OCI-M2 (cell line): ENCODE measurements around the gene FLNB.
"Not testable (repeated sequence)": the region's sequence is repeated elsewhere in the genome, so short reads cannot be mapped to it uniquely, and the experiment has no call there.

Experiments used
- DNase-seq: peaks from one replicate; lab custom pipeline; 2025; ENCODE audit not compliant: unreplicated experiment; lab: John Stamatoyannopoulos, UW

FLNB gene

GRCh38 chr3:57981483-57982087 lies 26.6 kb upstream of the FLNB start:
- no peak for DNase-seq

- DNase-seq: no peak
These were observed 25.5 kb upstream of the FLNB start for GRCh38 chr3:57982561-57983243.

GRCh38 chr3:57983734-57984518 lies 24.3 kb upstream of the FLNB start:
- no peak for DNase-seq

DNA sequence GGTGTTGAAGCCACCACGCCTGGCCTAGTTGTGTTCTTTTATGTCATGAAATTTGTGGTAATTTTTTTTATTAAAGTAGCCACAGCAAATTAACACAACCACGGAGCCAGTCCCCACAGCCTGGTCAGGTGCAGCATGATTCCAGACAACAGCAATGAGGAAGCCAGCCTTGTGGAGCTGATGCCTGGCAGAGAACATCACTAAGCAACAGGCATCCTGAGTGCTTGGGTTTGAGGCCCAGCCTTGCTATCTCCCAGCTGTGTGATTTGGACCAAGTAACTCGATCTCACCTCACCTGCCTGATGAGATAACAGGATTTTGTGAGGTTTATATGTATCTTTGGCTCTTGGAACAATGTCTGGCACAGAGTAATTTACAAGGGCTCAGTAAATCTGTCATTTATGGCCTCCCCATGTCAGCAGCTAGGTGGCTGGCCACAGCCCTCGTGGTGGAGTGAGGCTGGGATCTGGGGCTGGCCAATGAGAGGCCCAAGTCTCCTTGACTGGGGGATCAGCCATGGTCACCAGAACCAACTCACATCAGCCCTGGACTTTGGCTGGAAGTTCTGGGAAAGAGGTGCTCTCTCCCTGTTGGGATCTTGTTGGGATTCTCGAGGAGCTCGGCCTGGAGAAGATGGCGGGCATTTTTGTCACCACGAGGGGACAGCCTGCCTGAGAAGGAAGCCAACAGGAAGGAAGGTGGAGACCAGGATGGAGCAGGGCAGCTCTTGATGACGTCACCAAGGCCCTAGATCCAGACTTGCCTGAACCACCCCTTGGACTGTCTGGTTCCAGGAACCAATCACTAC lies 22.8 kb upstream of the FLNB start:
- no peak for DNase-seq

DNA sequence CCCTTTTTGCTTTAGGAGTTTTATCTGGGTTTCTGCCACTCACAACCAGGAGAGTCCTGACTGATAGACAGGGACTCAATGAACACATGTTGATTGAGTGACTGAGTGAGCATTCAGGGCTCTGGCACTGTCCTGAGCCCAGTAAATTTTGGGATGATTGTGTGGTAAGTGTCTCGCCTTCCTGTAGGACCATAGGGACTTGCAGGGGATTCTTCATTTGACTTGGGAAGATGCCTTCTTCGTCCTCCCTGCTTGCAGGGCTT lies 22.3 kb upstream of the FLNB start:
- DNase-seq: no peak

- no peak for DNase-seq
These were observed 22.0 kb upstream of the FLNB start for GRCh38 chr3:57986261-57986660.

DNA sequence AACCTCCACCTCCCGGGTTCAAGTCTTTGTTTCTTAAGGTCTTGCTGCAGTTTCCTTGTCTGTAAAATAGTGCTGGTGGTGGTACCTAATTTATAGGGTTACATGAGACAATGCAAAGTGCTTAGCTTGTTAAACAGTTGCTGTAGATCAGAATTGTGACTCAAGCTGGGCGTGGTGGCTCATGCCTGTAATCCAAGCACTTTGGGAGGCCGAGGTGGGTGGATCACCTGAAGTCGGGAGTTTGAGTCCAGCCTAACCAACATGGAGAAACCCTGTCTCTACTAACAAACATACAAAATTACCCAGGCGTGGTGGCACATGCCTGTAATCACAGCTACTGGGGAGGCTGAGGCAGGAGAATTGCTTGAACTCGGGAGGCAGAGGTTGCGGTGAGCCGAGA lies 19.0 kb upstream of the FLNB start:
- DNase-seq: not testable (repeated sequence)

DNA sequence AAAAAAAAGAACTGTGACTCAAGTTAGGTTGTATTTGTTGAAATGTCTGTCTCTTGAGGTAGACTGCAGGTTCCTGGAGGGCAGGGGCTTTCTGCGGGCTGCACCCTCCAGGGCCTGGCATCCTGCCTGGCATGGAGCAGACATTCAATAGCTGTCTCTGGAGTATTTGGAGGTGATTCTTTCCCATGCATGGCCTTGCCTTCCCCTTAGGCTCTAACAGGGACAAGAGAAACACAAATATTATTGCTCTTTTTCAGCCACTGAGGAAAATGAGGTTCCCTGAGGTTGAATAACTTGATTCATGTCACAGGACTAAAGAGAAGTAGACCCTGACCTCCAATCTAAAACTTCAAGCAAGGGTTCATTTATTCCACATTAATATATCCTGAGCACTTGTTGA lies 18.6 kb upstream of the FLNB start:
- DNase-seq: no peak

- DNase-seq: no peak
These were observed 15.6 kb upstream of the FLNB start for GRCh38 chr3:57992452-57993213.

DNA sequence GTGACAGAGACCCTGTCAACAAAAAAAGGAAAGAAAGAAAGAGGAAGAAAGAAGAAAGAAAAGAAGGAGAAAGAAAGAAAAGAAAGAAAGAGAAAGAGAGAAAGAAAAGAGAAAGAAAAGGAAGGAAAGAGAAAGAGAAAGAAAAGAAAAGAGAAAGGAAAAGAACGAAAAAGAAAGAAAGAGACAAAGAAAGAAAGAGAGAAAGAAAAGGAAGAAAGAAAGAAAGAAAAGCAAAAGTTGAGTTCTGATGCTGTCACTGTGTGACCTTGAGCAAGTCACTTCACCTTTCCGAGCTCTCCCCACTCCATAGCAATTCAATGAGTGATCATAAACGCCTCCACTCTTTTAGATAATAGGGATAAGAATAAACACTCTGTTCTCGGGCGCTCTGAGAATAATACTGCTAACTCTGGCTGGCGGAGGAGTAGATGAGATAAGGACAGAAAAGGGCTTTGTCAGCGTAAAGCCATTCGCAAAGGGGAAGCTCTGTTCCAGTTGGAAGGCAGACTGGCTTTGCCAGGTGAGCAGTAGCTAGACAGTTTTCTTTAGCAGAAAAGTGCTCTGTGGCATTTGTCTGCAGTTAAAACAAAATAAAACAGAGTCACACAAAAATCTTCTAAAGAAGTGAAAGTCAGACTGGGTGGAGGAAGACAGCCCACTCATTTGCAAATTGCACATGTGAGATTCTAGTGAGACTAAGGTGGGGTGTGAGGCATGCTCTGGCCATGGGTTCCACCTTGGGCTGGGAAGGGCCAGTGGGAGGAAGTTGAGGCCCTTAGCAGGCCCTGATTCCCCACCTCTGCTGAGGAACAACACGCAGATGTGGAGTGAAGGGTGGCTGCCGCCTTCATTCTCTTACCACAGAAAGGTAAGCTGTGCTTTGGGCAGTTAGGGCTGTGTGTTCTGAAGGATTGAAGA lies 9.6 kb upstream of the FLNB start:
- no peak for DNase-seq

DNA sequence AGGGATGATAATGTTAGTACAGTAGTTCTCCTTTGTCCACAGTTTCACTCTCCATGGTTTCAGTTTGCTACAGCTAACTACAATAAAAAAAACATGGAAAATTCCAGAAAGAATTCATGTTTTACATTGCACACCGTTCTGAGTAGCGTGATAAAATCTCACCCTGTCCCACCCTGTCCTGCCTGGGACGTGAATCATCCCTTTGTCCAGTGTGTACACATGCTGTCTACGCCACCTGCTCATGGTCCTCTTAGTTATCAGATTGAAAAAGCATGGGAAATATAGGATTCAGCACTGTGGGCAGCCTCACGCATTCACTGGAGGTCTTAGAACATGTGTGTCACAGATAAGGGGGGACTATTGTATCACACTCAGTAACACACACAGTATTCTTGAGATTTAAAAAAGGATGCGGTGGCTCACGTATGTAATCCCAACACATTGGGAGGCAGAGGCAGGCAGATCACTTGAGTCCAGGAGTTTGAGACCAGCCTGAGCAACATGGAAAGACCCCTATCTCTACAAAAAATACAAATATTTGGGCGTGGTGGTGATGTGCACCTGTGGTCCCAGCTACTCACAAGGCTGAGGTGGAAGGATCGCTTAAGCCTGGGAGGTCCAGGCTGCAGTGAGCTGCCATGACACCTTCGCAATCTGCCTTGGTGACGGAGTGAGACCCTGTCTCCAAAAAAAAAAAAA lies 8.7 kb upstream of the FLNB start:
- DNase-seq: no peak

DNA sequence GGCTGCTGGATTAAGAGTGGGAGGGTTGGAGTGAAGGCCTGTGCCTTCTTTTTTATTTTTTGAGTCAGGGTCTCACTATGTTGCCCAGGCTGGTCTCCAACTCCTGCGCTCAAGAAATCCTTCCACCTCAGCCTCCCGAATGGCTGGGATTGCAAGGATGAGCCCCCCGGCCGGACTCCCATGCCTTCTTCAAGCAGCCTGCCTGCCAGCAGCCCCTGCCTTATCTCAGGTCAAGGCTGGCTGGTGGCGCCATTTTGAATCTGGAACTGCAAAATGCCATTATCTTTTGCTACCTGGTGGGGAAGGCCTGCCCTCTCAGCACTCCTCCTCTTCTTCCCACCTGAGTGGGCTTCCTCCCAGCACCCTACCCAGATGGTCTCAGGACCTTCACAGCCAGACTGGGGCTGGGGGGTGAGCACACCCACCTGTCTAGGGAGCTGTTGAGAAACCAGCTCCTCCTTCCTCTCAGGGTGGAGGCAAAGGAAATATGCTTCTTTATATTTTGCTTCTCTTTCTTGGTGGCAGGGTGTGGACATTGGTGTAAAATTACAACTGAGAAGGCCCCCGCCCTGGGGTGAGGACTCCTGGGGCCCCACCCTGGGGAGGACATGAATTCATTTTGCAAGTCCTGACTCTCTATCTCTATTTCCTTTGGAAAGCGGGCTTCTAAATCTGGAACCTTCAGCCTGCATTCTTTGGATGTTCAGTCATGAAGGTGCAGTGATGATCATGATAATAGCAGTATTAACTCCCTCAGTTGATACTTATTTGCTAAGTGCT lies 7.7 kb upstream of the FLNB start:
- no peak for DNase-seq

GRCh38 chr3:58001086-58001467 lies 7.1 kb upstream of the FLNB start:
- no peak for DNase-seq

DNA sequence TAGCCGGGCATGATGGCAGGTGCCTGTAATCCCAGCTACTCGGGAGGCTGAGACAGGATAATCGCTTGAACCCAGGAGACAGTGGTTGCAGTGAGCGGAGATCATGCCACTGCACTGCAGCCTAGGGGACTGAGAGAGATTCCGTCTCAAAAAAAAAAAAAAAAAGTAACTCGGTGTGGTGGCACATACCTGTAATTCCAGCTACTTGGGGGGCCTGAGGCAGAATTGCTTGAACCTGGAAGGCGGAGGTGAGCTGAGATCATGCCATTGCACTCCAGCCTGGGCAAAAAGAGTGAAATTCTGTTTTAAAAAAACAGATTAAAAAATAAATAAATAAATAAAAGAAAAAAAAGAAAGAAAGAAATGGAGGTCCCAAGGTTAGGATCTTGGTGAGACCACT lies 6.2 kb upstream of the FLNB start:
- DNase-seq: no peak

DNA sequence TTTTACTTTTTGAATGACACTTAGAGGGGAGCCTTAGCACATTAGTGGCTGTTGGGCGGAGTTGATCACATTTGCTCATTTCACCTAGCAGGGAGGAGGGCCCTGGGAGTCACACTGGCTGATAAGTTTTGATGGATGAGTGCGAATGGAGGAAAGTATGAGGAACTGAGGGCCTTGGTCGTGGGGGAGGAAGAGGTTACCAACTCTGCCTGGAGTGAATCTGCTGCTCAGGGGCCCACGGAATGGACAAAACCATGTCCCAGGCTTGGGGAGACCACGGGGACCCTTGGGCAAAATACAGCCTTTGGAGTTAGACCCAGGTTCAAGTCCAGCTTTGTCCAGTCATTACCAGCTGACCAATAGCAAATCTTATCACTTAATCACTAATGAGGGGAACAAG lies 5.1 kb upstream of the FLNB start:
- DNase-seq: no peak

DNA sequence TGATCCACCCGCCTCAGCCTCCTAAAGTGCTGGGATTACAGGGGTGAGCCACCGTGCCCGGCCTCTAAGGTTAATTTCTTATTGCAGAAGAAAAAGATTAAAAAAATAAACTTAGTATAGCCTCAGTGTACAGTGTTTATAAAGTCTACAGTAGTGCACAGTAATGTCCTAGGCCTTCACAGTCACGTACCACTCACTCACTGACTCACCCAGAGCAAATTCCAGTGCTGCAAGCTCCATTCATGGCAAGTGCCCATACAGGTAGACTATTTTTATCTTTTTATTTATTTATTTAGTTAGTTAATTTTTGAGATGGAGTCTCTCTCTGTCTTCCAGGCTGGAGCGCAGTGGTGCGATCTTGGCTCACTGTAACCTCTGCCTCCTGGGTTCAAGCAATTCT lies 3.2 kb upstream of the FLNB start:
- DNase-seq: no peak

DNA sequence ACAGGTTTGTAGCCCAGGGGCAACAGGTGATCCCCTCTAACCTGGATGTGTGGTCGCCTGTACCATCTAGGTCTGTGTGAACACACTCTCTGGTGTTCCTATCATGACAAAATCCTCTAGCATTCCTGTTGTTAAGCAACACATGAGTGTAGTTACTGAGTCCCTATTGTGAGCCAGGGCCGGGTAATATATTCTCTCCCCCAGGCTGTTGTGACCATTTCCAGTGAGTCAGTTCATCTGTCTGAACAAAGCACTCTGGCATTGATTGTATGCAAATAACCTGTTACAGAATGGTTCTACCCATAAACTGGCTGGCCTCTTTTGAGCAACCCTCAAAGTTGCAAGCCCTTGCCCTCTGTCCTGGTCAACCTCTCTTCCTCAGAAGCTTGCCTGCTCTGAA lies 2.6 kb upstream of the FLNB start:
- DNase-seq: no peak

DNA sequence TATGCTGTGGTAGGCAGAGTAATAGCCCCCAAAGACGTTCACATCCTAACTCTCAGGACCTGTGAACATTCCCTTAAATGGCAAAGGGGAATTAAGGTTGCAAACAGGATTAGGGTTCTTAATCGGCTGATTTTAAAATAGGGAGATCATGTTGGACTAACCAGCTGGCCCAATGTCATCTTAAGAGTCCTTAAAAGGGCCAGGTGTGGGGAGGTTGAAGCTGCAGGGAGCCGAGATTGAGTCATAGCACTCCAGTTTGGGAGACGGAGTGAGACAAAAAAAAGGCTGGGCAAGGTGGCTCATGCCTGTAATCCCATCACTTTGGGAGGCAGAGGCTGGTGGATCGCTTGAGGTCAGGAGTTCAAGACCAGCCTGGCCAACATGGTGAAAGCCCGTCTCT lies 1.6 kb upstream of the FLNB start:
- DNase-seq: no peak
